Retinal pigment epithelial cell (primary cell): ENCODE data around the gene KCNC3.
A peak's percentile ranks its signal among the peaks of the same experiment; 100 is the strongest.

Experiments
- DNase-seq: peaks from one replicate; pipeline ENCODE4 v3.0.0-alpha.2; 2010; ENCODE audit warnings: low read depth
- H3K4me3 ChIP-seq: 2 replicates; pipeline ENCODE4 v1.5.1; 2011; ENCODE audit warnings: mild to moderate bottlenecking, low read length, control low read depth, moderate library complexity
- CTCF ChIP-seq: conservative IDR thresholded peaks from 2 replicates; pipeline ENCODE4 v1.5.1; 2011; ENCODE audit warnings: low read depth, low read length, control low read depth, inconsistent platforms

The KCNC3 gene

GRCh38 chr19:50371914-50372475, 42.8 kb upstream of the KCNC3 start:
- no peak for DNase-seq
- TF ChIP-seq CTCF = no peak
- H3K4me3 ChIP-seq = no peak overlapping the region

GRCh38 chr19:50368649-50369570, 39.7 kb upstream of the KCNC3 start:
- peak; percentile 46 for DNase-seq
- peak; percentile 80 for TF ChIP-seq CTCF
- H3K4me3 ChIP-seq = peak overlapping the region; percentile 78

GRCh38 chr19:50365434-50366306, 36.5 kb upstream of the KCNC3 start, which contains the start of gene NAPSA:
Gene NAPSA (minus strand): TSS chr19:50365639. CDS start chr19:50365621, 18 bp downstream.
- H3K4me3 ChIP-seq = no peak within 1 kb of the TSS
- no peak for TF ChIP-seq CTCF
- no peak for DNase-seq

GRCh38 chr19:50362656-50363424, 33.7 kb upstream of the KCNC3 start:
- no peak for DNase-seq
- H3K4me3 ChIP-seq = no peak overlapping the region
- no peak for TF ChIP-seq CTCF

- no peak for TF ChIP-seq CTCF
- DNase-seq = no peak
- H3K4me3 ChIP-seq = no peak overlapping the region
Measured at GRCh38 chr19:50362030-50362412, 32.8 kb upstream of the KCNC3 start.

GRCh38 chr19:50361290-50362029, 32.3 kb upstream of the KCNC3 start:
- no peak overlapping the region for H3K4me3 ChIP-seq
- no peak for TF ChIP-seq CTCF
- DNase-seq = no peak
